GM12878 (cell line): ENCODE results near the gene NMNAT3.

ENCODE experiments used
- CEBPB ChIP-seq, 2 experiments: fragments of 150-350 bp in 1 of 2; IDR thresholded peaks; 2 replicates each; pipeline ENCODE4 v1.6.1; 2012 to 2014; ENCODE audit warnings: low read depth in 2 of 2, low read length in 2 of 2, borderline replicate concordance in 1 of 2, inconsistent platforms in 1 of 2
- CUX1 ChIP-seq: IDR thresholded peaks from 2 replicates; pipeline ENCODE4 v1.6.1; 2012; ENCODE audit warnings: improper control_type of control experiment, low read depth, low read length; ENCODE audit not compliant: insufficient replicate concordance
- E4F1 ChIP-seq: fragments of 450-650 bp; IDR thresholded peaks from 2 replicates; pipeline ENCODE4 v1.6.1; 2018; ENCODE audit warnings: borderline replicate concordance, mild to moderate bottlenecking; ENCODE audit not compliant: partially characterized antibody
- EP300 ChIP-seq, 2 experiments: fragments of 150-350 bp in 1 of 2; IDR thresholded peaks; 2 replicates each; pipeline ENCODE4 v1.6.1; 2011 to 2012; ENCODE audit warnings: low read depth in 2 of 2, low read length in 2 of 2, borderline replicate concordance in 1 of 2, improper control_type of control experiment in 1 of 2, inconsistent platforms in 1 of 2; ENCODE audit not compliant: control insufficient read depth in 1 of 2
- EZH2 ChIP-seq: IDR thresholded peaks from 2 replicates; pipeline ENCODE4 v1.6.1; 2012; ENCODE audit warnings: low read depth, mild to moderate bottlenecking, control low read depth, inconsistent platforms, low read length, borderline replicate concordance; ENCODE audit not compliant: control insufficient read depth
- FOXM1 ChIP-seq: IDR thresholded peaks from 2 replicates; pipeline ENCODE4 v1.6.1; 2012; ENCODE audit warnings: low read depth, mild to moderate bottlenecking, inconsistent platforms, low read length, moderate library complexity
- NBN ChIP-seq: fragments of 450-650 bp; IDR thresholded peaks from 2 replicates; pipeline ENCODE4 v1.6.1; 2016
- POLR2AphosphoS5 ChIP-seq: IDR thresholded peaks from 2 replicates; pipeline ENCODE4 v1.6.1; 2011; ENCODE audit warnings: mild to moderate bottlenecking, low read length, inconsistent platforms
- SUZ12 ChIP-seq: fragments of 200-600 bp; sonication (generic); IDR thresholded peaks from one replicate; pipeline ENCODE4 v1.6.1; 2018; ENCODE audit warnings: antibody characterized with exemption, mild to moderate bottlenecking; ENCODE audit not compliant: unreplicated experiment
- TF ChIP-seq, protein P1 (sequence below): fragments of 450-650 bp; IDR thresholded peaks from 2 replicates; pipeline ENCODE4 v1.6.1; 2017; ENCODE audit warnings: antibody characterized with exemption, mild to moderate bottlenecking, moderate library complexity
- TF ChIP-seq, protein P2 (sequence below): IDR thresholded peaks from 2 replicates; pipeline ENCODE4 v1.6.1; 2012; ENCODE audit warnings: low read length, inconsistent platforms
- TF ChIP-seq, protein P3 (sequence below), 3 experiments: IDR thresholded peaks in 2 of 3; conservative IDR thresholded peaks in 1 of 3; 2 replicates each; pipeline ENCODE4 v1.5.1; 2011; ENCODE audit warnings: low read depth in 3 of 3, low read length in 3 of 3, mild to moderate bottlenecking in 3 of 3, control low read depth in 2 of 3, moderate library complexity in 2 of 3, inconsistent platforms in 1 of 3, mixed read lengths in 1 of 3; ENCODE audit not compliant: control insufficient read depth in 2 of 3, insufficient read depth in 1 of 3; ENCODE audit errors: extremely low read depth in 1 of 3
- TF ChIP-seq, protein P4 (sequence below): IDR thresholded peaks from 2 replicates; pipeline ENCODE4 v1.6.1; 2012; ENCODE audit warnings: low read depth, low read length, improper control_type of control experiment

DNA sequence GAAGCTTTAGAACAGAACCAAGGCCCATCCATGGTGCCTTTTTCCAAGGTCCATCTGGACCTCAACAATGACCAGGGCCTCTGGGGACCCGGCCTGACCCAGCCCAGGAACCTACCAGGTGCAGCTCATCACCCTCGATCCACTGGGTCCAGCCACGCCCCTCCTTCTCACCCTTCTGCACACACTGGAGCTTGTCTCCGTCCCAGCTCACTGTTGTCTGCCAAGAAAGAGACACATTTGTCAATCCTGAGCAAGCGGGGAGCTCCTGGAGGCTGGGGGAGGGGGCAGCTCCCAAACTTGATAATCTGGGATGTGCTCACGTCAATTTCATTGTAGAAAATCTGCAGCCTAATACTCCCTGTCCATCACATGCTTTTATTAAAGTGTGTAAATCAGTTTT is 159.5 kb downstream of the NMNAT3 start:
- TF ChIP-seq EP300 (IDR thresholded peaks at IDR 0.05; ENCODE audit: borderline replicate concordance in 1 of 2, control insufficient read depth in 1 of 2, low read depth in 2 of 2, low read length in 2 of 2) = no peak
- TF ChIP-seq, protein P1, sequence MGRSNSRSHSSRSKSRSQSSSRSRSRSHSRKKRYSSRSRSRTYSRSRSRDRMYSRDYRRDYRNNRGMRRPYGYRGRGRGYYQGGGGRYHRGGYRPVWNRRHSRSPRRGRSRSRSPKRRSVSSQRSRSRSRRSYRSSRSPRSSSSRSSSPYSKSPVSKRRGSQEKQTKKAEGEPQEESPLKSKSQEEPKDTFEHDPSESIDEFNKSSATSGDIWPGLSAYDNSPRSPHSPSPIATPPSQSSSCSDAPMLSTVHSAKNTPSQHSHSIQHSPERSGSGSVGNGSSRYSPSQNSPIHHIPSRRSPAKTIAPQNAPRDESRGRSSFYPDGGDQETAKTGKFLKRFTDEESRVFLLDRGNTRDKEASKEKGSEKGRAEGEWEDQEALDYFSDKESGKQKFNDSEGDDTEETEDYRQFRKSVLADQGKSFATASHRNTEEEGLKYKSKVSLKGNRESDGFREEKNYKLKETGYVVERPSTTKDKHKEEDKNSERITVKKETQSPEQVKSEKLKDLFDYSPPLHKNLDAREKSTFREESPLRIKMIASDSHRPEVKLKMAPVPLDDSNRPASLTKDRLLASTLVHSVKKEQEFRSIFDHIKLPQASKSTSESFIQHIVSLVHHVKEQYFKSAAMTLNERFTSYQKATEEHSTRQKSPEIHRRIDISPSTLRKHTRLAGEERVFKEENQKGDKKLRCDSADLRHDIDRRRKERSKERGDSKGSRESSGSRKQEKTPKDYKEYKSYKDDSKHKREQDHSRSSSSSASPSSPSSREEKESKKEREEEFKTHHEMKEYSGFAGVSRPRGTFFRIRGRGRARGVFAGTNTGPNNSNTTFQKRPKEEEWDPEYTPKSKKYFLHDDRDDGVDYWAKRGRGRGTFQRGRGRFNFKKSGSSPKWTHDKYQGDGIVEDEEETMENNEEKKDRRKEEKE = no peak
- TF ChIP-seq SUZ12 = no peak
- TF ChIP-seq FOXM1 = no peak
- TF ChIP-seq EZH2 = no peak
- TF ChIP-seq, protein P2, sequence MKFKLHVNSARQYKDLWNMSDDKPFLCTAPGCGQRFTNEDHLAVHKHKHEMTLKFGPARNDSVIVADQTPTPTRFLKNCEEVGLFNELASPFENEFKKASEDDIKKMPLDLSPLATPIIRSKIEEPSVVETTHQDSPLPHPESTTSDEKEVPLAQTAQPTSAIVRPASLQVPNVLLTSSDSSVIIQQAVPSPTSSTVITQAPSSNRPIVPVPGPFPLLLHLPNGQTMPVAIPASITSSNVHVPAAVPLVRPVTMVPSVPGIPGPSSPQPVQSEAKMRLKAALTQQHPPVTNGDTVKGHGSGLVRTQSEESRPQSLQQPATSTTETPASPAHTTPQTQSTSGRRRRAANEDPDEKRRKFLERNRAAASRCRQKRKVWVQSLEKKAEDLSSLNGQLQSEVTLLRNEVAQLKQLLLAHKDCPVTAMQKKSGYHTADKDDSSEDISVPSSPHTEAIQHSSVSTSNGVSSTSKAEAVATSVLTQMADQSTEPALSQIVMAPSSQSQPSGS = no peak
- TF ChIP-seq NBN = no peak
- TF ChIP-seq, protein P3, sequence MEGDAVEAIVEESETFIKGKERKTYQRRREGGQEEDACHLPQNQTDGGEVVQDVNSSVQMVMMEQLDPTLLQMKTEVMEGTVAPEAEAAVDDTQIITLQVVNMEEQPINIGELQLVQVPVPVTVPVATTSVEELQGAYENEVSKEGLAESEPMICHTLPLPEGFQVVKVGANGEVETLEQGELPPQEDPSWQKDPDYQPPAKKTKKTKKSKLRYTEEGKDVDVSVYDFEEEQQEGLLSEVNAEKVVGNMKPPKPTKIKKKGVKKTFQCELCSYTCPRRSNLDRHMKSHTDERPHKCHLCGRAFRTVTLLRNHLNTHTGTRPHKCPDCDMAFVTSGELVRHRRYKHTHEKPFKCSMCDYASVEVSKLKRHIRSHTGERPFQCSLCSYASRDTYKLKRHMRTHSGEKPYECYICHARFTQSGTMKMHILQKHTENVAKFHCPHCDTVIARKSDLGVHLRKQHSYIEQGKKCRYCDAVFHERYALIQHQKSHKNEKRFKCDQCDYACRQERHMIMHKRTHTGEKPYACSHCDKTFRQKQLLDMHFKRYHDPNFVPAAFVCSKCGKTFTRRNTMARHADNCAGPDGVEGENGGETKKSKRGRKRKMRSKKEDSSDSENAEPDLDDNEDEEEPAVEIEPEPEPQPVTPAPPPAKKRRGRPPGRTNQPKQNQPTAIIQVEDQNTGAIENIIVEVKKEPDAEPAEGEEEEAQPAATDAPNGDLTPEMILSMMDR (IDR thresholded peaks at IDR 0.05 in 2 of 3, conservative IDR thresholded peaks at IDR 0.05 in 1 of 3; ENCODE audit: control insufficient read depth in 2 of 3, extremely low read depth in 1 of 3, insufficient read depth in 1 of 3, low read depth in 3 of 3, low read length in 3 of 3) = no peak
- TF ChIP-seq POLR2AphosphoS5 = no peak
- TF ChIP-seq, protein P4, sequence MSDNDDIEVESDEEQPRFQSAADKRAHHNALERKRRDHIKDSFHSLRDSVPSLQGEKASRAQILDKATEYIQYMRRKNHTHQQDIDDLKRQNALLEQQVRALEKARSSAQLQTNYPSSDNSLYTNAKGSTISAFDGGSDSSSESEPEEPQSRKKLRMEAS = no peak
- no peak for TF ChIP-seq E4F1
- no peak for TF ChIP-seq CEBPB (IDR thresholded peaks at IDR 0.05; ENCODE audit: borderline replicate concordance in 1 of 2, low read depth in 2 of 2, low read length in 2 of 2)
- TF ChIP-seq CUX1 = no peak
